ENCODE data around the gene VSIG8.

The VSIG8 gene

DNA sequence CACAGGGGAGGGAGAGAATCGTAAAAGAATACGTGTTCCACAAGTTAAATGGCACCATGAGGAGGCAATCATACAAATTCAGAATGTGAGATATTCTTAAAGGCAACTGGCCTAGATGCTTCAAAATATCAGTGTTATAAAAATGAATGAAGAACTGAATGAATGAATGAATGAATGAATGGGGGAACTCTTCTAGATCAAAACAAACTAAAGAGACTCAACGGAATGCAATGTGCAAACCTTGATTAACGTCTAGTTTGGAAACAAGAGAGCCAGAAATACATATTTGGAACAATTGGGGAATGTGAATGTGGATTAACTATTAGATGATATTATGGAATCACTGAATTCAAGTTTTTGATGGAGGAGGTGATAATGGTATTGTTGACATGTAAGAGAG lies 20.7 kb upstream of the VSIG8 start:
- no peak for DNase-seq (ENCODE audit: low spot score)

DNA sequence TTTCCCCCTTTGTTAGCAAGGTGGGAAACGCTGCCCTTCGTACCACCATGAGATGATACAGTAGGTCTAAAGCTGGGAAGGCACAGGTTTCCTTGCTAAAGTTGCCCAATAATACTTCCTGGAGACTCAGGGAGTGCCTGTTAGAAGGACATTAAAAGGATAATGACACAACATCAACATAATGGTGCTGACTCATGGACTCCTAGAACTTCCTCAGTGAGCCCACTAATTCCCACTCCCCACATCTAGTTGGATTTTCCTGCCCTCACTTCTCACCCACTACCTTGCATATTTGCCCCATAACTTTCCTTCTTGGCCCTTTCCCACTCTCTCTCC lies 20.0 kb upstream of the VSIG8 start:
- peak; percentile 69 for DNase-seq (ENCODE audit: low spot score)

DNA sequence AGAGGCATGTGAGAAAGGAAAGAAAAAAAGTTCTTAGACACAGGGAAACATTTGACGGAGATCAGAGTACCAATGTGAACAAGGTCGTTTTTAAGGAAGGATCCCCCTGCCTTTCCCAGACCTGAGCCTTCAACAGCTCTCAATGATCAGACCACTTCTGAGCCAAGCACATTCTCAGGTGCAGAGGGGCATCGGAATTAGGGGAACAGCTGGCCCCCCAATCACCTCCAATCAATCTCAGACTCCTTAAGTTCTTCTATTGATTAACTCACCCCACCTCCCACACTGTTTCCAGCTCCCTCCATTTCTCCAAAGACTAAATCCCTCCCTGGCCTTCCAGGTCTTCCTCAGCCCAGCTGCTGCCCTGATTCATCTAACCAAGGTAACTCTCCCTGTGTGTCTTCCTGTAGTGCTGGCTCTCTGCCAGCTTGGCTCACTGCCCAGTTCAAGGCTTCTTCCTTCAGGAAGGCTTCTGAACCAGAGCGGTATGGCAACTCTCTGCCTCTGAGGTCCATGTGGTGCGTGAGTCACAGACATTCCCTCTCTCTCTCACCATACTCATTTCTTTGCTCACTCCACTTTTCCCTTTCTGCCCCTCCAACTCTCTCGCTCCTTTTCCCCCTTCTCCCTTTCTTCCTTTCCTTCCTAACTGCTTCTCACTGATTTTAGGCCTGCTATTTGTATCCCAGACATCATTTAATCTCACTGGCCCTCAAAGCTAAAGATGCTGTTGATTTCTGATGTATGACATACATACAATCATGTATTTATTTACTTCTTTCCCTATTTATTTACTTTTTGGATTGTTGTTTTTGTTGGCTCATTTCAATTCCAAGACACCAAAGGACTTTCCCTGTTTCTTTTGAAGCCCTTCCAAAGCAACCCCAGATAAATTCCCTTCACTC lies 19.4 kb upstream of the VSIG8 start:
- peak; percentile 95 for DNase-seq (ENCODE audit: low spot score)

- no peak for DNase-seq (ENCODE audit: low spot score)
Measured at GRCh38 chr1:159880430-159880829, 18.0 kb upstream of the VSIG8 start.

GRCh38 chr1:159879977-159880376 lies 17.5 kb upstream of the VSIG8 start:
- no peak for DNase-seq (ENCODE audit: low spot score)

- no peak for DNase-seq (ENCODE audit: low spot score)
Measured at GRCh38 chr1:159879136-159879535, 16.7 kb upstream of the VSIG8 start.

- DNase-seq (ENCODE audit: low spot score) = no peak
Measured at GRCh38 chr1:159877695-159878444, 15.4 kb upstream of the VSIG8 start.

DNA sequence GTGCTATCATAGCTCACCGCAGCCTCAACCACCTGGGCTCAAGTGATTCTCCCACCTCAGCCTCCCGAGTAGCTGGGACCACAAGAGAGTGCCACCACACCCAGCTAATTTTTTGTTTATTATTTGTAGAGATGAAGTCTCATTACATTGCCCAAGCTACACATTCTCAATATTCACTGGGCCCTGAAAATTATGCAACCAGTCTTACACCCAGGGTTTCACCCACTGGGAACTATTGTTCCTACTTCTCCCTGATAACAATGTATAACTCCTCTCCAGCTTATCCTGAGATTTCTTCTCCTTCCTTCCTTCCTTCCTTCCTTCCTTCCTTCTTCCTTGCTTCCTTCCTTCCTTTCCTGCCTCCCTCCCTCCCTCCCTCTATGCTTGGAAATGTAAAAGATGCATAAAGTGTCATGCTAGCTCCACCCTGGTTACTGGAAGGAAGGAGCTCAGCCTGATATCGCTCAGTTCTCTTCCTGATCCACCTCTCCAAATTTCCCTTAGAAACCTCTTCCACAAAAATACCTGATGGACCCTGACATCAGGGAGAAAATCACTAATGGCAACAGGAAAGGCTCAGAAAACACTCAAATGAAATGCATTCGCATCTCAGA lies 11.2 kb upstream of the VSIG8 start:
- no peak for DNase-seq (ENCODE audit: low spot score)

DNA sequence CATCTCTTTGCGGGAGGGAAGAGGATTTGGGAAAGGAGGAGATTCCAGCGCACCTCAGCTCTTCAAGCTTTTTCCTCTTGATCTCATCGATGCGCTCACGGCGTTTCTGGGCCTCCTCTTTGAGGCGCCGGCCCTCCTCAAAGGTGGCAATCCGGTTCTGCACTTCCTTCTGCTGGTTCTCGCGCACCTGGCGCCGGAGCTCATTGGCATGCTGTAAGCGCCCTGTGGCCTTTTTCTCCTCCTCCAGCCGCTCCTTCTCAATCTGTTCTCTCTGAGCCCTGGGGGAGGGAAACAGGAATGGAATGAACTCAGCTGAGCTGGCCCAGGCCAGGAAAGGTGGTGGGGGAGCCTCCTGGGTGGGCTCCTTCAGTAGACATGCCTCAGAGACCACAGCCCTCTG lies 10.4 kb upstream of the VSIG8 start:
- DNase-seq (ENCODE audit: low spot score) = no peak

GRCh38 chr1:159870704-159871103 lies 8.2 kb upstream of the VSIG8 start:
- no peak for DNase-seq (ENCODE audit: low spot score)

GRCh38 chr1:159869607-159870006 lies 7.2 kb upstream of the VSIG8 start:
- DNase-seq (ENCODE audit: low spot score) = no peak

GRCh38 chr1:159869173-159869572 lies 6.7 kb upstream of the VSIG8 start:
- DNase-seq (ENCODE audit: low spot score) = no peak

DNA sequence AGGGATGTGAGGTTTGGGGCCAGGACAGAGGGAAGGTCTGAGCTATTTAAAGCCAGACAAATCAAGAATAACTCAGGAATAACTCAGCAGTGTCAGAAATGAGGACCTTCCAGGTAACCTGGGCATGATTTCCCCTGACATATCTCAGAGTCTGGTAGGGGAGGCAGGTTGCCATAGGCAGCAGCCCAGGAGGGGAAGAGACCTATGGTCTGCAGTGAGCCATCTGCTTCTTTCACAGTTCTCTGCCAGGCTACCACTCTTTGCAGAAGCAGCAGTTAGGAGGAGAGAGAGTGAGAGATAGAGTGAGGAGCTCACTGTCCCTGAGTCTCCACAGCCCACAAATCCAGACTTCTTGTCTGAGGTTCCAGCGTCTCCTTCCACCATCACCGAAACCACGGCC lies 6.3 kb upstream of the VSIG8 start:
- no peak for DNase-seq (ENCODE audit: low spot score)

DNA sequence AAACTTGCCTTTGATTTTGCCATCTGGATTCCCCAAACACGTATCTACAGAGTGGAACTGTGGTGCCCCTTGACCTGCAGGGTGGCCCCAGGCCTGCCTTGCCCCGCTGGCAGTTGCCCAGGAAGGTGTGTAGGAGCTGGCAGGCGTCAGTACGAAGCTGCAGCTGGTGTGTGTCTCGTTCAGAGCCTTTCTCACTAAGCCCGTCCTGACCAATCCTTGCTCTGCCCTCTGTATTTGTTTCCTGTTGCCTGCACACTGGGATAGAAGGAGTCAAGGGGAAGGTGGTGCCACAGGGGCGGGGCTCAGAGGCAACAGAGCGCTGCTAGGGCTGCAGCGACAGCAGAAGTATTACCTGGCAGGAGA lies 5.2 kb upstream of the VSIG8 start:
- no peak for DNase-seq (ENCODE audit: low spot score)

DNA sequence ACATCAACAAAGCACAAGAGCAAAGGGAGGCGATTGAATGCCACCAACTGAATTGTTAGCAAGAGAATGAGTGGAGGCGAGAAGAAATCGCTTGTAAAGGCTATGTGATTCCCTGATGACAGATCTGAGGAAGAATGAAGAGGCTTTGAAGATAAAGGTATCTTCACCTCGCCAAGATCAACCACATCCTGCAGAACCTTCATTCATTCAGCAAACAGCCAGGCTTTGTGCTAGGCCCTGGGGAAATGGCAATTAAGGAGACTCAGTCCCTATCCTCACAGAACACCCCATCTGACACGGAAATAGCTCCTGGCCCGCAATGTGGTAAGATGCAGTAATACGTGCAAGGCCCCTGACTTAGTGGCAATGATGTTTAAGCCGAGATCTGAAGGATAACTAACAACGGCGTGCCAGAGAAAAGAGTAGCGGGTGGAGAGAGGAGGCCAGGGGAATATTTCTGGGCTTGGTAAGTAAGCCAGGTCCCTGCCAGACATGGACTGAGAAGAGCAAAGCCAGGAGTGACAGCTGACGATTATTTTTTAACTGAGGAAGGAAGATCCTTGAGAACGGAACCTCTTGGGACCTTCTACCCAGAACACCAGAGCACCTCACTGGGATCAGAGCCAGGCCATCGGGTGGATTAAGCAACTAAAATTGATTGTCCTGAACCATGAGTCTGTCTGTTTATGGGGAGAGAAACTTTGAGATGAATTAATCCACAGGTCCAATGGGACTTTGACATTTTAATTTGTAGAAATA lies 4.6 kb upstream of the VSIG8 start:
- no peak for DNase-seq (ENCODE audit: low spot score)

GRCh38 chr1:159866066-159866465 lies 3.6 kb upstream of the VSIG8 start:
- no peak for DNase-seq (ENCODE audit: low spot score)

- DNase-seq (ENCODE audit: low spot score) = no peak
Measured at GRCh38 chr1:159864262-159864661, 1.8 kb upstream of the VSIG8 start.

GRCh38 chr1:159862031-159862430 lies 426 bp downstream of the VSIG8 start:
- DNase-seq (ENCODE audit: low spot score) = no peak

DNA sequence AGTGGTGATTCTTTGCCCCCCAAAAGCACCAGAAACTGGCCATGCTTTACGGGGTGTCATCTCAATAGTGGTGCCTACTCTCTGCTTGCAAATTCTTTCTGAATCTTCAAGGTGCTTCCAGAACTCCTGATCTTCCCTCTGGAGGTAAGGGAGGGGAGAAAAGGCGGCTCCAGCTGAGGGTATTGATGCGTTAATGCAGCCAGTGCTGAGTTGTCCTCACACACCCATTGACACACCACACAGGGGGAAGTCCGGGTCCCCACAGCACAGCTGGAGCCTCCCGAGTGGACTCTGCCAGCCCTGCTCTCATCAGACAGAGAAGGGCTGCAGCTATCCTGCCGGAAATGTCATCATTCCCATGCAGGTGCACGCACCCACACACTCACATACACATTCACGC lies 1.2 kb downstream of the VSIG8 start:
- DNase-seq (ENCODE audit: low spot score) = no peak

GRCh38 chr1:159860456-159860855 lies 2.0 kb downstream of the VSIG8 start:
- no peak for DNase-seq (ENCODE audit: low spot score)

GRCh38 chr1:159859767-159860322 lies 2.6 kb downstream of the VSIG8 start:
- no peak for DNase-seq (ENCODE audit: low spot score)

DNA sequence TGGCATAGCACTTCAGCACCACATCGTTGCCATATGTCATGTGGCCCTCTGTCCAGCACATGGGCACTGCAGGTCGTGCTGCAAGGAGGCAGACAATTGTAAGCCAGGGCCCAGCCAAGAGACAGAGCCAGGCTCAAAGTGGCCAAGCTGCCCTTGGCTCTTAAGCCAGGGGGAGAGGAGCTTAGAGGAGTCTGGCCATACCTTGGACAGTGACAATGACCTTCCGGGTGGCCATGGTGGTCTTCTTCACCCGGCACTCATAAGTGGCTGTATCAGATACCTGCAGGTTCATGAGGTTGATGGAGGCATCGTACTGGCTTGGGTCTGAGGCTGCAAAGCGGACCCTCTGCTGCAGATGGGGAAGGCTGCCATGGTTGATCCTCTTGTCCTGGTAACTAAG lies 4.6 kb downstream of the VSIG8 start:
- no peak for DNase-seq (ENCODE audit: low spot score)

Data from kidney capillary endothelial cell (primary cell).